Measurements from ENCODE around the gene NPTXR.
"Not testable (repeated sequence)": the region's sequence is repeated elsewhere in the genome, so short reads cannot be mapped to it uniquely, and the experiment has no call there.

NPTXR gene

DNA sequence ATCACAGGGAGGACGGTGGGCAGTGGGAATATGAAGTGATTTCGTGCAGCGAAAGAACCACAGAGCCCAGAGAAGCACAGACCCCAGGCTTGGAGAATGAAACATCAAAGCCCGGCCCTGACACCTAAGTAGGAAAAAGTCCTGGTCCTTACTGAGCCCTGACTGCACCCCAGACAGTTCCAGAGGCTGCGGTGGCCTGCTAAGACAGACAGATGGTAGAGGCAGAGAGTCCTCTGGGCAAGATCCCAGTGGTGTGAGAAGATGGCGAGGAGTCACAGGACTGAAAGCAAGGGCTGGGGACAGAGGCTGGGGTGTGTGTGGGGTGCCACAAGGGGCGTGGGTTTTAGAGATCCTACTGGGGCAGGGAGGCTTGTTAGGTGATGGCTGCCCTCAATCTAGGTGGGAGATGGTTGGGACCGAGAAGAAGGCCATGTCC is 24.5 kb upstream of the NPTXR start:
- DNase-seq: no peak

DNA sequence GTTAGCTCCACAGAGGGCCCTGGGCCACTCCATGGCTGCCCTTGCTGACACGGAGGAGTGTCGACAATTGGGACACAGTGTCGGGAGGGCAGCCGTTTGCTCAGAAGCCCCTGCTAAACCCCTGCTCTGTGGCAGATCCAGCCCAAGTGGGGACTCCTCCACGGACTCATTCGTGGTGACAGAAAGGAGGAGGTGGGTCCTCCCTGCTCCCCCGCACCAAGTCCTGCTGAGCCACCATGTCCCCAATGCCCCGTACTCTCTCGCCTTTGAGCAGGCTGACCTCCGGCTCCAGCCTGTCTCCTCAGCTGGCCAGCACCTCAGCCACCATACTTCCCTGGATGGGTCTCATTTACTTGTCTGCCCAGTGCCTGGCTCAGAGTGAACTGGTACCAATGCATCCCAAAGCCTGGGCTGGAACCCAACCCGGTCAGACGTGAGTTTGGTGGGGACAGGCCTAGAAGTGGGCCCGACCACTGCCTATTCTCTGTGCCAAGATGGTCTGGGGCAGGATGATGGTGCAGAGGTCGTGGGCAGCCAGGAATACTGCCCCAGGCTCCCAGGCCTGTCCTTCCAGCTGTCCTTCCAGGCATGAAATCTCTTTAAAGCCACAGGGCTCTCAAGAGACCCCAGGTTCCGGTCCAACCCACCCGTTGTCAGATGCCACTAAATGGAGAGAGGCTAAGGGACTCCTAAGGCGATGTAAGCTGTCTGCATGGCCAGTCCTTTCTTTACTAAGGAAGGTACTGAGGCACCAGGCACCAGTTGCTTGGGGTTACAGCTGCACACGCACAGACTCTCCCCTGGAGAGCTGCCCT is 23.9 kb upstream of the NPTXR start:
- DNase-seq: no peak

DNA sequence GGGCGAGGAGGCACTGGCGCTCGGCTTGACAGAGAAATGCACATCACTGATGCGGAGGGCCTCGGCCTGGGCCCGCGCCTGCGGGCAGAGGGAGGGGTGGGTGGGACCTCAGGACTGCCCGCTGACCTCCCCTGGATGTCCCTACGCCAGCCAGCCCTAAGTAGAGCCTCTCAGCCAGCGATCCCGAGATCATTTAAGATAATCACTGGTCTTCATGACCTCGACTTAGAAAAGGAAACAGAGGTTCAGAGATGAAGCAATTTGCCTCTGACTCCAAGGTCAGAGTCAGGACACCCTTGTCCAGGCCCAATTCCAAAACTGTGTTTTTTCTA is 23.3 kb upstream of the NPTXR start:
- DNase-seq: no peak

DNA sequence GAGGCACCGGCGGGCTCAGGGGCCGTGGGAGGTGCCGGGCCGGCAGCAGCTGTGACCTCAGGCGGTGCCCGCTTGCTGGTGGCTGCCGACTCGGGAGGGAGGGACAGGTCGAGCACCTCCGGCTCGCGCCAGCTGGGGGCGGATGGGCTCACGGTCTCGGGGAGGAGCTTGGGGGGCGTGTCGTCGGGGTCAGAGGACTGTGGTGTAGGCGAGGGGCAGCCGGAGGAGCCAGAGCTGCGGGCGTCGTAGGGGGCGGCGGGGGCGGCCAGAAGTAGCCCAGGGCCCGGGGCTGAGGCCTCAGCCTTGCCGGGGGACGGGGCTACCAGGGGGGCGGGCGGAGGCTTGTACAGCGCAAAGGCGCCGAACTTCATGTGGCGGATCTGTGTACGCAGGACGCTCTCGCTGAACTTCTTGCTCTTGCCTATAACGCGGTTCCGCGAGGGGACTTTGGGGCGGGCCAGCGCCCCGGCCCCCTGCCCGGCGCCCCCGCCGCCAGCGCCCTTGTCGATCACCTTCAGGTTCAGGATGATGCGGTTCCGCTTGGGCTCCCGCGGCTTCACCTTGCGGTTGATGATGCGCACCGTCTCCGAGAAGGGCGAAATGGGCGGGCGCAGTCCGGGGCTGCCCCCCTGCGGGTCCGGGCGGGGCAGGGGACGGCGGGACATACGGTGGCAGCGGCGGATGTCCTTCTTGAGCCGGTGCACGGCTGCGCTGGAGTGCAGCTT is 22.7 kb upstream of the NPTXR start:
- no peak for DNase-seq

DNA sequence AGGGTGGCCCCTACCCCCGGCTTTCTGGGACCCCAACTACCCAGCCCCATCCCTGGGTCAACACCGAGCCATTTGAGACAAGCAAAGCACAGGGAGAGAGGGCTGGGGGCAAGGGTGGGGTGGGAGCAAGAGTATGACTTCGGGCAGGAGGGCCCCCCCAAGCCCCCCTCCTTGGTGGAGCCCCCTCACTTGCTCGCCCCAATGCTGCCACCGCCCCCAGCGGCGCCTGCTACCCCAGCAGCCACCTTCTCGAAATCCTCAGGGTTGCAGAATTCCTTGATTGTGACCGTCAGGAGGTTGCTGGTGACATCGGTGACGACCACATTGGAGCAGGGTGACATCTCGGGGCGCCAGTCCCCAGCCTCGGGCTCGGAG is 22.2 kb upstream of the NPTXR start:
- no peak for DNase-seq

DNA sequence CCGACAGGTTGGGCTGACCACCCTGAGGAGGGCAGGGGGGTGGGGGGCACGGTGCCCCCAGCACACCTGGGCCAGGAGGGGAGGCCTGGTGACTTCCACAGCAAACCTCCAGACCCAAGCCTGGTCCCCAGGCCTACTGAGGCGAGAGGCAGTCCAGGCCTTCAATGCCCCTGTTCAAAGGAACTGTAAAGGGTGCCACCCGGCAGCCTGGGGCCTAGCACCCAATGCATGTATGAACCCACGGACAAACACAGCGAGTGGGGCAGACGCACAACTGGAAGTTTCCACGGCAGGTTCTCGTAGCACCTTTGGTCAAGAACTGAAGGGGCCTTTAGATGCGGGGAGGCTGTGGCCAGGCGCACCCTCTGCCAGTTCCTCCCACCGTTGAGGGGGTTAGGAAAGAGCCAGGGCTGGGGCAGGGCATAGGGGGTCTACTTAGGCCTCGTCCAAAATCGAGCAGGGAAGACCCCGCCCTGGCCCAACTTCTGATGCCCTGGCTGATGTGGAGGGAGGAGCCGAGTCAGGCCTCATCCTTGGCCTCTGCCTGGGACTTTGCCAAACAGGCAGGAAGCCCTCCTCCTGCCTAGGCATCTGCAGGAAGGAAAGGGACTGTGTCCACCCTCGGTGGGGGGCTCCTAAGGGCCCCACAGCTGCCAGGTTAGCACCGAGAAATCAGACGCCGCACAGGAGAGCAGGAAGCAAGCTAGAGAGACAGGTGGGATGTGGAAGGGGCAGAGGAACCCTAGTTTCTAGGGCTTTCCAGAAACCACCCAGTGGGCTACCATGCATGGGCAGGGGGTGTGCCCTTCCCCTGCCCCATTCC is 21.6 kb upstream of the NPTXR start:
- no peak for DNase-seq

DNA sequence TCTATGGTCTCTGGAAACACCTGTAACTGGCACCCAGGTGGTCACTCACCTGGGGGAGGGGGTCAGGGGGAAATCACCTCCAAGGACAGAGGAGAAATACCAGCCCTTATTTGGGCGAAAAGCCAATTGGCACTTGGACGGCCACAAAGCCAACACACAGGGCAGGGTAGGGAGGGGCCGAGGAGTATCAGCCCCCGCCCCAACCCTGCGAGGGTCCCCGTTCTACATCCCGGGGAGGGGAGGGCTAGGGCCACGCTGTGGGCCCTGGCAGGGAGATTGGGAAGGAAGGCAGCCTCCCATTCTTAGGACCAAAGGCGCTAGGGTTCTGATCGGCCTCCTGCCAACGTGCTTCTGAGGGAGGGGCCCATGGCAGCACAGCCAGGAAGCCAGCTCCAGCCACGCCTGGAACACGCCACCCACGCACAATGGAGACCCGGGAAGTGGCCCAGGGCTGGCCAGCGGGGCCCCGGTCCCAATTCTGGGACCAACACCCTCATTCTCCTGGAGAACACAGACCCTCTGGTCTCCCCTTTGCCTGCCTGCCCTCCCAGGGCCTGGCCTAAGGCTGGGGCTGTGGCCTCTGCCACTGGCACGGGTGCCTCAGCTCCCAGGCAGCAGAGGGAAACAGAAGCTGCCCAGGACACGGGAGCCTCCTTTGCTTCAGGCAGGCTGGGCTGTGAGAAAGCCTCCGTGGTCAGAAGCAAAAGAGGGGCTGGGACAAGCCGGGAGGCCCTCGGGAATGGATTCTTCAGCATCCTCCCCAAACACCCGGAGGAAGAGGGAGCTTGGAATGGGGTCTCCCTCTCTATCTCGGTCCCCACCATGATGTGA is 20.7 kb upstream of the NPTXR start:
- no peak for DNase-seq

DNA sequence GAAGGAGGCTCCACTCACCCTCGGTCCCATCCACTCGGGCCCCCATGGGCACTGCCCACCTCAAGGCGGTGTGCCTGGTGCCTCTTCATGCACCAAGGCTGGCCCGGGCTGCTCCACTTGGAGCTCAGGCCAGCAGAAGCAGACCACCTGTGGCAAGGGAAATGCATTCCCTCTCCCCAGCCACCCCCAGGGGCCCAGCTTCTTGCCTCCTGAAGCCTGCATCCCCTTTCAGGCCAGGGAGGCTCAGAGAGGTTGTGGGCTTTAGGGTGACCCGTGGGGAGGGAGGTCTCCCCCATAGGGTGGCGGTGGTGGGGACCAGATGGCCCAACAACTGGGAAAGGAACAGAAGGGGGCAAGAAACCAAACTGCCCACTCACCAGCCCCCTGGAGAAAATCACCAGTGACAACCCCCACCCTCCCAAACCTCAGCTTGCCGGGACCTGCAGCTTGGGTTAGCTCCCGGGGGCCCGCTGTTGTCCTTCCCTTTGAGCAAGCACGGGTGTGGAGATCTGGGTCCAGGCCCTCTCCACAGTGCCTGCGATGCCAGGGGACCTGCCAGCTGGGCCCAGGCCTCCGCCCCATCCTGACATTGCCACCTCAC is 19.8 kb upstream of the NPTXR start:
- DNase-seq: no peak

DNA sequence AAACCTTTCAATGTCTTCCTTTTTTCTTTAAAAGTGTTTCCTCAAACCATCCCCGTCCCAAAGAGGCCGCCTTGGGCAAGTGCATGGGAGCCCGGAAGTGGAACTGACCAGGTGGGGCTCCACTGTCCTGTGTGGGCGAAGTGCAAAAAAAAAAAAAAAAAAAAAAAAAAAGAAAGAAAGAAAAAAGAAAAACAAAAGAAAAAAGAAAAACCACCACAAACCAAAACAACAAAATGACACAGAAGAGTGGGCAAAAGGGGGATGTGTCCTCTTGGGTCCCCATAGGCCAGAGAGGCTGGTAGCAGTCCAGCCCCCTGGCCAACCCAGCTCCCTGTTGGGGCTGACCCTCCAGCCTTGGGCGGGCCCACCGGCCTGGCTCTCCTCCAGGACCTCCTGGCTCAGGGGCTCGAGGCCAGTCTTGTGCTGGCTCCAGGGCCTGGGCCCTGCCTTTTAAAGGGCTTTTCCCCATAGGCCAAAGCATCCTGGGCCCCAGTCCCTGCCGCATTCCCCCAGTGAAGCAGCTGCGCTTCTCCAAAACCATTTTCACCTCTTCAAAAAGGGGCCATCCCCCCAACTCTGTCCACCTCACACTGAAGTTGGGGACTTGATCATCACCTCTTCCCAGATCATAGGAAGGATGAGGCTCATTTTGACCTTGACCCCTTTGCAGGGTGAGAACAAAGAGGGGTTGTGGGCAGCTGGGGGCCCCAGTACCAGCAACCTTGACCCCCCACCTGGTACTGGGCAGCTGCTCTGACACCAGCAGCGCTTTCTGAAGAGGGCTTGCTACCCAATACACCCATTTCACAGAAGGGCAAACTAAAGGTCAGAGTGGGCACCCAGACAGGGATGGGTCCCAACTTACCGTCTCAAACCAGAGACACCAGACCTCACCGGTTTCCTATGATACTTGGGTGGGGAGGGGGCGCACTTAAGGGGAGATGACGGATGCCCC is 18.8 kb upstream of the NPTXR start:
- no peak for DNase-seq

DNA sequence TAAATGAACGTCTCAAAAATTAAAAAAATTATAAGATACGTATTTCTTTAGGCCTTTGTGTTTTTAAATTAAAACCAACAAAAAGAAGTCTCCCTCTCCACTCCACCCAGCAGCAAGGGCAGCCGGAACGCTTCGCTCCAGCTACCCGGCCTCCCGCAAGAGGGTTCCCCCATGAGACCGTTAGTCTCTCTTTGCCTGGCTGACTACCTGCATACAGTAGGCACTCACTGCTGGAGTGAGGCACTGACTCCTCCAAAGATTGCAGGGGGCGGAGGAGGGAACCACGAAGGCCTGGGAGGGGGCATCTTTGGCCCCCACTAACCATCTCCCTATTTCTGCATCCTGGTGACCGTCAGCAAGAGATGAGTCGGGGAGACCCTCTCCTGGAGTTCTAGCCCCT is 18.1 kb upstream of the NPTXR start:
- DNase-seq: no peak

DNA sequence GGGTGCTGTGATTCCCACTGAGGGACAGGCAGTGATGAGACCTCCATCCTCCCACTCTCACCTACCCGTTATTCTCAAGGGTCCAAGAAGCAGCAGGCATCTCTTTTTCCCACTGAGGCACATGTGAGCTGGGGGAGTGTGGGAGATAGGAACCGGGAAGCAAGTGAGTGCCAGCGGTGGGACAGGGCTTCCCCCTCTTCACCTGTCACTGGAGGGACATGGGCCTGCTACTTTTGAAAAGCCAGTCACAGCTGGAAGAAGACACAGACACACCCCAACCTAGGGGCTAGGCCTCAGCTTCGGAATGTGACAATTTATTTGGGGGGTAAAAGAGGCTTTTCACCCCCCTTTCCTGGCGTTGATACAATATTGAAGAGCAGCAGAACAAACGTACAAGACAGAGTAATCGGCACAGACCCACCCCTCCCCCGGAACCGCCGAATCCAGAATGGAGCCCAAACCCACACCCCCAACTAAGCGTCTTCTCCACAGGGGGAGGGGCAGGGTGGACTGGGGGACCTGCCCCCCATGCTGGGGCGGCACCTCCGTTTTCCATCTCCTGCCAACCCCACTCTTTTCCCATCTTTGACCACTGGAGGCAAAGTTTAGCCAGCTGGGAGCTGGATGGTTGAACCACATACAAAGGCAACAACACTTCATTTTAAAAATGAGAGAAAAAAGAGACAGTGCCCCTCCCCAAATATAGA is 17.5 kb upstream of the NPTXR start:
- no peak for DNase-seq

DNA sequence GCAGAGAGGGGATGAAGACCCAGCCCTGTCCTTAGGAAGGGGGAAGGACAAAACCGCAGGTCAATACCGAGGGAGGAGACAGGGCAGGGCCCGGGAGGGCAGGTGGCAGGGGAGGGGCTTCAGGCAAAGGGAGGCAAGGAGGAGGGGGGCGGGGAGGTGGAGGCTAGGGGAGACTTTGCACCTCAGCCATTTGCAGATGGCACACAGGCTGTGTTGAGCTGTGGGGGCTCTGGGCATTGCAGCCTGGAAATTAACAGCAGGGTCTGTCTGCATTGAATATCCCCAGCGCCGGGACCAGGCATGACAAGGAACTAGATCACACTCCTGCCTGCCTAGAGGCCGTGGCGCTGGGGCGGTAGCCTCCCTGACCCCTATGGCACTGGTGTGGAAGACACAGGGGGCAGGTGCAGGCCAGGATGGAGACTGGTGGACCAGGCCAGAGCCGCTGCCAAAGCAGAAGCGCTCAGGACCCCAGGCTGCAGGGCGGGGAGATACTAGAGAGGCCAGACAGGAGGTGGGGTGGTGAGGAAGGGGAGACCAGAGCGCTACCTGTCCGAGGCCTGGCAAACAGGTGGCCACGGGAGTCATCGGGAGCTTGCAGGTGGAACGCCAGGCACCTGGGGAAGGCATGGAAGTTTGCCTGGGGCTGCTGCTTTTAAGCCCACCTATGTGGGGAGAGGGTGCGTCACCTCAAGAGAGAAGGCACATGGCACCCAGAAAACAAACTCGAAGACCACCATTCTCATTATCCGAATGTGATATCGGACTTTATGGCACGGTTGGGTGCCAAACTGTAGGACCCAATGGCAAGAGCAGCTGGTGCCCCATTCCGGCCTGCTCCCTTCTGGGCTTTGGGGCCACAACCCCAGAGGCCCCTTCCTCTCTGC is 16.7 kb upstream of the NPTXR start:
- no peak for DNase-seq

DNA sequence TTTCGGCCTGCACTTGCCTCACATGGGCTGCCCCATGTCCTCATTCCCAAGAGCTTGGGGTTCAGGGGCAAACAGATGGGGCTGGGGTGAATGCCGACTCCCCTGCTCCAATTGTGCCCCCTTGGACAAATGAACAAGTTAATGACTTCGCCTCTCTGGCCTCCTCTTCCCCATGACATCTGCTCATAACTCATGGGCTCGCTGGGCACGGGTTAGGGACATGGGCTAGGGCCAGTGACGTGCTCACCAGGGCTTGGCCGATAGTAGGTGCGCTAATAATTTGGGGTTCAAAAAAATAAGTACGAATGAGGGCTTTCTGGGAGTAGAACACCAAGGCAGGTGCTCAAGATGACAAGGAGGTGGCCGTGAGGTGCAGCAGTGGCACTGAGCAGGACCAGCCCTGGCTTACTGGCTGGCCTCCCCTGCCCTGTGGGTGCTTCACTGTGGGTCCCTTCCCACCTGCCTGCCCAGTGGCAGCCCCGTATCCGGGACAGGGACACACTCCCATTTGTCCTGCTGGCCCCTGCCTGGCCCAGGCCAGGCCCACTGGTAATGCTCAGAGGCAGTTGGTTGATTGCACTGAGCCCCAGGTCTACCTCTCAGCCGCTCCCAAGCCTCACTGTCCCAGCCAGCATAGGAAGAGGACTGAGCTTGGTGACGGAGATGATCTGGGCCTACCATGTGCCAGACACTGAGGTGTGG is 15.9 kb upstream of the NPTXR start:
- DNase-seq: no peak

DNA sequence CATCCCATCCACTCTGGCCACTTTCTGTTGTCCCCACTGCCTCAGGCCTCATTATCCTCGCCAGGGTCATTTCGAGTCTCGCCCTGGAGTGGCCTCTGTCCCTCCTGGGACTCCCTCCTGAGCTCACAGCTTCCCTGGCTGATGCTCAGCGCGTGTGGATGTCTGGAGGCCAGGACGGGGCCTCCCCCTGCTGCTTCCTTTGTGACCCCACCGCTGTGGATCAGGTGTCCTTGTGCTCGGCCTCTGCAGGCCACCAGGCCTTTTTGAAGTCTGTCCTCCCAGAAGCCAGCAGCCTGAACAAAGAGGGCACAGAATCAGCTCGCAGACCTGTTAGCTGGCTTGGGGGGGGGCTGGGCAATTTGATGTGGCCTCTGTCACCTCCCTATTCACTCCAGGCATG is 14.7 kb upstream of the NPTXR start:
- DNase-seq: no peak

DNA sequence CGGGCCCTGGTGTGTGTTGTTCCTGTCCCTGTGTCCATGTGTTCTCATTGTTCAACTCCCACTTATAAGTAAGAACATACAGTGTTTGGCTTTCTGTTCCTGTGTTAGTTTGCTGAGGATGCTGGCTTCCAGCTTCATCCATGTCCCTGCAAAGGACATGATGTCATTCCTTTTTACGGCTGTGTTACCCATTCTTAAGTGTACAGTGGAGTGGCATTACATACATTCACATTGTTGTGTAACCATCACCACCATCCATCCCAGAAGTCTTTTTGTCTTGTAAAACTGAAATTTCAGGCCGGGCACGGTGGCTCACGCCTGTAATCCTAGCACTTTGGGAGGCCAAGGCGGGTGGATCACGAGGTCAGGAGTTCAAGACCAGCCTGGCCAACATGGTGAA is 10.6 kb upstream of the NPTXR start:
- not testable (repeated sequence) for DNase-seq

DNA sequence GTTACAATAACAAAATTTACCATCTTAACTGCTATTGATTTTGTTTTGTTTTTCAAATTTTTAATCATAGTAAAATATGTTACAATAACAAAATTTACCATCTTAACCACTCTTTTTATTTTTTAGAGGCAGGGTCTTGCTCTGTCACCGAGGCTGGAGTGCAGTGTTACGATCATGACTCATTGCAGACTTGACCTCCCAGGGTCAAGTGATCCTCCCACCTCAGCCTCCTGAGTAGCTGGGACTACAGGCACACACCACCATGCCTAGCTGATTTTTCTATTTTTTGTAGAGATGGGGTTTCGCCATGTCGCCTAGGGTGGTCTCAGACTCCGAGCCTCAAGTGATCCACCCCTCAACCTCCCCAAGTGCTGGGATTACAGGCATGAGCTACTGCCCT is 10.1 kb upstream of the NPTXR start:
- not testable (repeated sequence) for DNase-seq

DNA sequence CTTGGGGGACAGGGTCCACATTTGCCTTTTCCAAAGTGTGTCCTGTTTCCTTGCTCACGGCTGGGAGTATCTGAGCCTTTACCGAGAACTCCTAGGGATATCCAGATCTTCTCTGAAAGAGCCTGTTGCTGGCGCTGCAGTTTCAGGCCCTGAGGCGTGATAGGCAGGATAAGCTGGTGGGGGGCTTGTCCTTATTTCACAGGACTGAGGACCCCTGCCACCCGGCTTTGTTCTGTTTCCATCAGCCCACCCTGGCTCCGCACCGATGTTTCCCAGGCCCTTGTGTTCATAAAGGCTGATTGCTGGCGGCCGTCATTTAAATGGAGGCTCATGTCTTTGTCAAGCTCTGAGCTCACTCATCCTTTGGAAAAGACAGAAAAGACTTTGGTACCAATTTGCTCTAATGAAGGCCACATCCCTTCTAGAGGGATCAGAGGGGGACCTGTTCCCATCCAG is 9.4 kb upstream of the NPTXR start:
- no peak for DNase-seq

DNA sequence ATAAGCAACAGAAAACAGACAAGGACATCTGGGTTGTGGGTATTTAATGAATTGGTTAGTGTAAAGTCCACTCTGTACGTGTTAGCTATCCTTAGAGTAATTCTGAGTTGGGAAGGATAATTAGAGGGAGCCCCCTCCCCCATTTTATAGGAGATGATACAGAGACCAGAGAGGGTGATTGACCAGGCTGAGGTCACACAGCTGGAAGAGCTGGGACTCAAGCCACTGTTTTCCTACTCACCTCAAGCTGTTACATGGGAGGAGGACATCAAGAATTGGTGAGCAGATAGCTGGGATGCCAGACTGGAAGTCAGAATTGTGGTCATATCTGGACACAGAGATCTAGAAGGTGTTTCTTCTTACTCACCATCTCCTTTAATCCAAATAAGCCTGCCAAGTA is 8.7 kb upstream of the NPTXR start:
- no peak for DNase-seq
